ENCODE results near the gene ARHGAP26. TPM values are rescaled to one million over a fixed set of nuclear protein-coding genes. Genes with fewer than 3 reads are reported as not detected.

The ARHGAP26 gene
- total and polyA plus RNA-seq, 2 donors (not counting 3 experiments of a cell fraction or from before 2014, with no cell fraction given): 3.1 to 16.2 TPM

- H3K9ac ChIP-seq (replicated peaks; ENCODE audit: extremely low read depth, insufficient read depth, low read length): no peak overlapping the region
- H3K9me3 ChIP-seq (replicated peaks; ENCODE audit: control insufficient read depth, insufficient read depth, low read length): no peaks in the 10 kb centered on the region
- no peaks in the 10 kb centered on the region for H4K20me1 ChIP-seq (replicated peaks; ENCODE audit: control insufficient read depth, extremely low read depth, insufficient read depth, low read length)
- no peaks in the 10 kb centered on the region for H3K9me1 ChIP-seq (replicated peaks; ENCODE audit: control insufficient read depth, extremely low read depth, insufficient read depth, low read length)
- TF ChIP-seq GATA2 (IDR thresholded peaks at IDR 0.05; ENCODE audit: insufficient read depth, insufficient read length, low read depth, low read length): no peak
- no peak for TF ChIP-seq EZH2 (IDR thresholded peaks at IDR 0.05; ENCODE audit: borderline replicate concordance, low read depth, low read length, severe bottlenecking)
- no peak overlapping the region for H3K4me3 ChIP-seq (replicated peaks in 1 of 3; ENCODE audit: insufficient read depth in 1 of 3, low read depth in 1 of 3, low read length in 3 of 3)
- BruUV-seq (replicated peaks): no TSS peak
- FAIRE-seq (no peak), DNase-seq (ENCODE audit: low read depth, low spot score) (no peak)
- peaks cover 27% of the 10 kb centered on the region for H3K4me1 ChIP-seq (ENCODE audit: control insufficient read depth, extremely low read depth, insufficient read depth, low read length)
- CTCF ChIA-PET: interaction anchor here (0.9 to 1.3 kb wide), 5 partner anchors 12 to 105 kb away, joined by 3 to 4 read pairs (median 3); no protein-coding TSS in a partner anchor
- no peaks in the 10 kb centered on the region for H3K79me2 ChIP-seq (ENCODE audit: control insufficient read depth, insufficient read depth, low read length)
- intact Hi-C loops (cut with micrococcal nuclease) (no loop called here), dilution Hi-C loops (cut with MboI; ENCODE audit: extremely low pct_ligation_motif_present, low sequenced_read_pairs) (no loop called here)
- no peaks in the 10 kb centered on the region for H3K27me3 ChIP-seq (ENCODE audit: control insufficient read depth in 2 of 2, insufficient read depth in 2 of 2, low read length in 2 of 2)
- no peaks in the 10 kb centered on the region for H3K36me3 ChIP-seq (ENCODE audit: control insufficient read depth in 2 of 2, extremely low read depth in 1 of 2, insufficient read depth in 2 of 2, low read length in 2 of 2)
- no peak overlapping the region for H3K27ac ChIP-seq (ENCODE audit: insufficient read depth, low read depth, low read length)
- POLR2A ChIA-PET: no interaction called here
- no peak overlapping the region for H3K4me2 ChIP-seq (ENCODE audit: insufficient read depth, low read length)
- H2AFZ ChIP-seq (ENCODE audit: low read depth, low read length): no peak overlapping the region
These were observed 47.8 kb downstream of the ARHGAP26 start for GRCh38 chr5:142817949-142818431.

- ChIA-PET POLR2A (no interaction called here), CTCF (interaction anchor here (1.0 to 1.2 kb wide), 3 partner anchors 11 to 36 kb away, joined by 3 read pairs; no protein-coding TSS in a partner anchor)
- Histone ChIP-seq H3K9me3 (replicated peaks; ENCODE audit: control insufficient read depth, insufficient read depth, low read length) (no peaks in the 10 kb centered on the region), H3K4me1 (ENCODE audit: control insufficient read depth, extremely low read depth, insufficient read depth, low read length) (peaks cover 20% of the 10 kb centered on the region), H3K9ac (replicated peaks; ENCODE audit: extremely low read depth, insufficient read depth, low read length) (no peak overlapping the region), H3K4me2 (ENCODE audit: insufficient read depth, low read length) (no peak overlapping the region), H4K20me1 (replicated peaks; ENCODE audit: control insufficient read depth, extremely low read depth, insufficient read depth, low read length) (no peaks in the 10 kb centered on the region), H3K27ac (ENCODE audit: insufficient read depth, low read depth, low read length) (no peak overlapping the region), H2AFZ (ENCODE audit: low read depth, low read length) (no peak overlapping the region), H3K4me3 (replicated peaks in 1 of 3; ENCODE audit: insufficient read depth in 1 of 3, low read depth in 1 of 3, low read length in 3 of 3) (no peak overlapping the region), H3K36me3 (ENCODE audit: control insufficient read depth in 2 of 2, extremely low read depth in 1 of 2, insufficient read depth in 2 of 2, low read length in 2 of 2) (no peaks in the 10 kb centered on the region), H3K79me2 (ENCODE audit: control insufficient read depth, insufficient read depth, low read length) (no peaks in the 10 kb centered on the region), H3K27me3 (ENCODE audit: control insufficient read depth in 2 of 2, insufficient read depth in 2 of 2, low read length in 2 of 2) (no peaks in the 10 kb centered on the region), H3K9me1 (replicated peaks; ENCODE audit: control insufficient read depth, extremely low read depth, insufficient read depth, low read length) (no peaks in the 10 kb centered on the region)
- DNase-seq (ENCODE audit: low read depth, low spot score): no peak
- TF ChIP-seq EZH2 (IDR thresholded peaks at IDR 0.05; ENCODE audit: borderline replicate concordance, low read depth, low read length, severe bottlenecking) (no peak), JUN (IDR thresholded peaks at IDR 0.05; ENCODE audit: borderline replicate concordance, insufficient read depth, insufficient read length, low read depth) (no peak), POLR2AphosphoS5 (IDR thresholded peaks at IDR 0.05; ENCODE audit: insufficient read depth, low read depth, low read length) (no peak), MAX (IDR thresholded peaks at IDR 0.05; ENCODE audit: insufficient read depth, insufficient read length) (no peak), POLR2A (IDR thresholded peaks at IDR 0.05; ENCODE audit: low read depth, low read length) (no peak), MYC (IDR thresholded peaks at IDR 0.05; ENCODE audit: low read depth, low read length) (no peak), FOS (IDR thresholded peaks at IDR 0.05; ENCODE audit: borderline replicate concordance, insufficient read depth, low read length) (no peak), GATA2 (IDR thresholded peaks at IDR 0.05; ENCODE audit: insufficient read depth, insufficient read length, low read depth, low read length) (no peak), CTCF (IDR thresholded peaks at IDR 0.05; ENCODE audit: extremely low read depth in 1 of 2, insufficient read depth in 1 of 2, low read depth in 1 of 2, low read length in 2 of 2) (no peak)
- no TSS peak for BruUV-seq (replicated peaks)
- intact Hi-C loops (cut with micrococcal nuclease): no loop called here
- FAIRE-seq: no peak
- dilution Hi-C loops (cut with MboI; ENCODE audit: extremely low pct_ligation_motif_present, low sequenced_read_pairs): no loop called here
These were observed 49.1 kb downstream of the ARHGAP26 start for GRCh38 chr5:142819292-142819691.
